NCI-H345 treated with DMSO at 0.1 percent for 48 hours (cell line): ENCODE results near the gene FGD3.

ENCODE experiments used
- DNase-seq: peaks from one replicate; lab custom pipeline; 2025; ENCODE audit not compliant: unreplicated experiment; lab: John Stamatoyannopoulos, UW

The FGD3 gene

GRCh38 chr9:93050231-93050630 lies 102.9 kb downstream of the FGD3 start:
- DNase-seq, result no peak

DNA sequence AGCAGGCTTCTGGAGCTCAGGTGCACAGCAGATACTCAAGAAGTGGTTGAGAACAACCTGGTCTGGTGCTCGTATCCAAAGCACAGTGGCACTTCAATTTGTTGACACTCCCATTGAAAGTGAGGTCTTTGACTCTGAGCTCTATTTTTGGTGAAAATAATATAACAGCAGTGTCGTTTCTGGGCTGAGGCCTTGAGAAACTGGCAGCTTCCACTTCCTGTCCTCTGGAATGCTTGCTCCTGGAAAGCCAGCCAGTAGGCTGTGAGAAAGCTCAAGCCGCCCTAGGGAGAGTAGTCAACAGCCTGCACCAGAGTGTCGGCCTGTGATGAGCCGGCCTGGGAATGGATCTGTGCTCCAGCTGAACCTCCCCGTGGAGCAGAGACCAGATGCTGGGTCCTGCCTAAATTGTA lies 104.4 kb downstream of the FGD3 start:
- DNase-seq, result no peak

DNA sequence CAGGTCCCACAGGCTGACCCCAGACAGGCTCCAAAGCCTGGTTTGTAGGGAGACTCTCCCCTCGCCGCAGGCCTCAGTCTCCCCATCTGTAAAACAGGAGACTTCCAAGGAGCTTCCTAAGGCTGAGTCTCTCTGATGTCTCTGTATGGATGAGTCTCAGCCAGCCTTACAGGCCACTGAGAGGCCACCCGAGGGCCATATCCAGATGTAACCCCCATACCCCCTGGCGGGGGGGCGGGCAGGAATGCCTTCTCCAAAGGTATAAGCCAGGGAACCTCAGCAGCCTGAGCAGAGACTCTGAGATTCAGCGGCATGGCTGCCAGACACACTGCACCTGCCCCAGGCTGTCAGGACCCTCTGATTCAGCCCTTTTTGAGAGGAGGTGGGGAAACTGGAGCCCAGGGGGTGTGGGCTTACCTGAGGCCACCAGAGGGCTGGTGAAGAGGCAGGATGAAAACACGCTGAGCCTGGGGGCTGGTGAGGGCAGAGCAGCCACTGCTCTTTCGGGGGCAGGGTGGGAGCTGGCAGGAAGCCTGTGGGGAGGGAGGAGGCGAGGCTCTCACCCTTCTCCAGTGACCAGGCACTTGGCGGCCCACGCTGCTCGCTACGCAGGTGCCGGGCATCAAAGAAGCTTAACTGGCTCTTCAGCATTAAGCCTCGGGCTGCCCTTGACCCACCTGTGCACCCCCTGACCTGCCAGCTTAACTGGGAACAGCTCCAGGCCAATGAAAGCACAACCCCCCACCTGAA lies 105.6 kb downstream of the FGD3 start:
- no peak for DNase-seq

GRCh38 chr9:93053781-93054331 lies 106.5 kb downstream of the FGD3 start:
- DNase-seq, result no peak

DNA sequence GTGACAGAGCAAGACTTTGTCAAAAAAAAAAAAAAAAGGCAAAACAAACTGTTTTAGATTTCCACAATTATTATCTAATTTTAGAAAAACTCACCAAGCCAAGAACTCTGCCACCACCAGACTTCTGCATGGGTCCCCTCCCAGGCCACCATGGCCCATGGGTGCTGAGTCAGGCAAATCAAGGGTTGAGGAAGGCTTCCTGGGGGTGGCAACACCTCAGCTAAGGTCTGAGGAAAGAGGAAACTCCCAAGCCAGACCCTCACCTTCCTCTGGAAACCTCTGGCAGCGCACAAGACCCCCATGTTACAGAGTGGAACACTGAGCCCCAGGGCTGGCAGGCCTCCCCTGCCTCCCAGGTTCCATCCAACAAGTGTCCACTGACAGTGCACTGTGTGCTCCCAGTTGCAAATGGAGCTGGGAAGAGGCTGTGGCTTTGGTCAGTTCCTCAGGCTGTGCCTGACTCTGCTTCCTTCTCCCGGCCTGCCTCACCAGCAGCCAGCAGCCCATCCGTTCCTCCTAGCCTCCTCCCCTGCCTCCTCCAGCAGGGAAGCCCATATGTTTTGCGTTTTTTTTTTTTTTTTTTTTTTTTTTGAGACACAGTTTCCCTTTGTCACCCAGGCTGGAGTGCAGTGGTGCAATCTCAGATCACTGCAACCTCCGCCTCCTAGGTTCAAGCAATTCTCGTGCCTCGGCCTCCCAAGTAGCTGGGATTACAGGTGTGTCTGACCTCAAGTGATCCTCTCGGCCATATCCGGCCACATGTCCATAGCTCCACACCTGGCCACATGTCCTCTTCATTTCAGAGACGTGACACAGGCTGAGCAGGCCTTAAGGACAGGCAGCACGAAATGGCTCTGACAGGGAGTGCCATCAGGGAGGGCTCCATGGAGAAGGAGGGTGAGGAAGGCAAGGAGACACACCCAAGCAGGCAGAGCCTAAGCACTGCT lies 107.7 kb downstream of the FGD3 start:
- DNase-seq, result no peak

DNA sequence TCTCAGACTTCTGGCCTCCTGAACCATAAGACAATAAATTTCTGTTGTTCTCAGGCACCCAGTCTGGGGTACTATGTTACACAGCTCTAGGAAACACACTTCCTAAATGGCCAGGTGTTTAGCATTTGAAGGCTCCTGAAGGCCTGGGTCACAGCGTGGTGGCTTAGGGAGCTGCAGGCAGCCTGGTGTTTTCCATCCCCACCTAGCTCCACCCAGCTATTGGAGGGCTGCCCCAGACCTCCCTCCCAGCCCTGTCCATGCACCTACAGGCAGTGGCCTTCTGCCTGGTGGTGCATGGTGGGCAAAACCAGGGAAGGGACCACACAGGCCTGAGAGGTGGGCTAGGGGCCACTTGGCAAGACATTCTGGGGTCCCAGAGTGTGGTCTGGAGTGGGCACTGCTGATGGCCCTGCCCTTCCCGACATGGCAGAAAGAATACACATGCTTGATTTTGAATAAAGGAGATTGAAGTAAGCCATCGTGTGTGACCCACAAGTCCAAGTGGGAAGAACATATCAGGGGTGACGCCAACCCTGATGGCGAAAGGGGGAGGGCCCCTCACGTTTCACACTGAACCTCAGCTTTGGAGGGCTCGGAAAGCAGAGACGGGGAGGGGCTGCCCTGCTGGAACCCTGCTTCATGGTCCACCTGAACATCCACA lies 109.8 kb downstream of the FGD3 start:
- no peak for DNase-seq

DNA sequence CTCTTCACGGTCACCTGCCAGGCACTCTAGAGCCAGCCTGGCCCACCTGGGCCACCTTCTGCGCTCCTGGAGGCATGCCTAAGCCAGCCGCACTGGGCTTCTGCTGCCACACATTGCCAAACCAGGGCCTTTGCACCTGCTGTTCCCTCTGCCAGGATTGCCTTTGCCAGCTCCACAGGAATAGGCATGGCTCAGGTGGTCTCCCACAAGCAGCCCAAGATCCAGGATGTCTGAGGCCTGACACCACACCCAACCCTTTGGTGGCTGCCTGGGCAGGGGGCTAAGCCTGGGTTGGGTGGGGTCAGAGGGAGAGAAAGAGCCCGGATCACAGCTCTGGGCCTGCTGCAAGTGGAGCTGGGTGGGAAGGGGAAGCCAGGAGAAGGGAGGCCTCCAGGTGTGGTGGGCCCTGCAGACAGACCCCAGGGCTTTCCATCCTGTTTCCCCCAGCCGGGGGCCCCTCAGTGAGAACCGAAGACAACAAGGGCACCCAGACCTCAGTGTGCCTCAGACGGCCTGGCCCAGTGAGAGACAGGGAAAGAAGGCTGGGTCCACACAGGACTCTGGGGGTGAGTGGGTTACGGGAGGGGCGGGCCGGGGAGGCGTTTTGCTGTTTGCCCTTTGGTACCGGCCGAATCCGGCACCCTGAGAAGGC lies 110.5 kb downstream of the FGD3 start:
- DNase-seq, result no peak

GRCh38 chr9:93058355-93059010 lies 111.2 kb downstream of the FGD3 start, which contains the start of gene SUSD3:
Gene SUSD3, plus strand, starts transcription at chr9:93058701. Its CDS starts 42 bp downstream, at chr9:93058743.
- no peak for DNase-seq

GRCh38 chr9:93059011-93059714 lies 111.8 kb downstream of the FGD3 start:
- no peak for DNase-seq

GRCh38 chr9:93059715-93060578 lies 112.6 kb downstream of the FGD3 start:
- DNase-seq, result no peak

DNA sequence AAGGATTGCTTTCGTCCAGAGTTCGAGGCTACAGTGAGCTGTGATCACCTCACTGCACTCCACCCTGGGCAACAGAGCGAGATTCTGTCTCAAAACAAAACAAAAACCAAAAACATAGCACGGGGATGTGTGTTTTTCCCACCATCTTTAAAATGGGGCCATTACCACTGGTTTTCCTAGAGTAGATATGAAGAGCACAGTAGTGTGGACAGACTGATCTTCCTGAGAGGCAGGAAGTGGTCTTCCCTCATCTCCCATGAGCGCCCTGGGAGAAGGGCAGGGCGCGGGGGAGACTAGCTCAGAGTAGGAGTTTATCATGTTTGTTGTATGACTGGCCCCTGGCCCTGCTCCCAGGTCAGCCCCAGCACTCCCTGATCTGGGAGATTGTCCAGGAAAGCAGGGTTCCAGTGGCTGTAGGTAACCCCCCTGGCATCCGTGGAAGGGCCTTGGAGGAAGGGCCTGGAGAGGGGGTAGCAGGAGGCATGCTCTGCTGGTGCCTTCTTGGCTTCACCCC lies 113.5 kb downstream of the FGD3 start:
- no peak for DNase-seq

DNA sequence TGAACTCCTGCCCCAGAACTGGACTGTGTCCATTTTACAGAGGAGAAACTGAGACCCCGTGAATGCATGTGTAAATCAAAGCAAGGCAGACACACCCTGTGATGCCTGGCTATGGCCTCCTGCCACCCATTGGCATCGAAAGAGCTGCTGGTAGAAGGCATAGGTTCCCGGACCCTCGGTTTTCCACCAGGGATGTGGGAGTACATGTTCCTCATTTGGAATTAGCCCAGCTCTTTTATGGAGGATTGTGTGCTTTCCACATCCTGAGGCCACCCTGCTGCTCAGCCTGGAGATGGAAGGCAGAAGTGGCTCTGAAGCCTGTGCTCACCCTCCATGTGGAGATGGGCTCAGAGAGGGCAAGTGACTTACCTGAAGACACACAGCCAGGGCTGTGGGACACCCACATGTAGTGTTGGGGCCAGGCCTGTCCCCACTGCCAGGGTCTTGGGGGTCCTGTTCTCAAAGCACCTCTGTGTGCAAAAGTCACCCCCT lies 114.0 kb downstream of the FGD3 start:
- DNase-seq, result no peak

DNA sequence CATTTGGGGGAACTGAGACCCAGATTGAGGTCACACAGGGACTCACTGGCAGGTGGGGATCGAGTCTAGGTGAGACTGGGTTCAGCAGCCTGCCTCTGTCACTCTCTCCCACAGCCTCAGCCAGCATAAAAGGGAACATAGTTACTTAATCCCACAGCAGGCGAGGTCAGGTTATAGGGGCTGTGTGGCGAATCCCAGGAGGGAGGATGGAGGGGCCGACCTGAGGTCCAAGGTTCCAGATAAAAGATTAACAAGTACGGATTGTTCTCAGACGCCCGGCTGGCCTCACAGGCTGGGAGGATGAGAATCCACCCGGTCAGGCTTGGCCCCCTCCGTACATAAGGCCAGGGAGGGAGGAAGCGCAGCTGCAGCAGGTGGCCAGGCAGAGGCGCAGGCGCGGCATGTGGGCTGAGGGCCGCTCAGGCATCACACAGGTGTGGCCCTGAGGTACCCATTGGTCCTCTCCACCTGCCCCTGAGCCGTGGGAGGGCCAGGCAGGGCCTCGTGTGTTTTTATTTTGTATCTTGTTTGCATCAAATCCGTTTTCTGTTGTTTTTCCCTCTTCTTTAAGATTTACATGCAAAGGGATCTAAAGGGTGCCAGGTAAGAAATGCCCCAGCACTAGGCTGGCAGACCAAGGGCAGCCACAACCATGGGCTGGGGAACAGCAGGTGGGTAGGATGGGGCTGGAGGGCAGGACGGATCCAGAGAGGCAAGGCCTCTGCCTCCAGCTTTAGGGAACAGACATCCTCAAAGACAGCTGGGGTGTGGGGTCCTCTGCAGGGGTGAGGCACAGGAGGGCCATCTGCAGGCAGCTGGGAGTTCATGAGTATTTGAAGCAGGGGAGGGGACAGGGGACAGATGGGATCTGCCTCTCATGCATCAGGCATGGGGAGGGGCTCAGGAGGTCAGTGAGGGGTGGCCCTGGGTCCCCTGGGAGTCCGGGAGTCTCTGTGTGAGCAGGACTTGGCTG lies 114.8 kb downstream of the FGD3 start:
- DNase-seq, result no peak

DNA sequence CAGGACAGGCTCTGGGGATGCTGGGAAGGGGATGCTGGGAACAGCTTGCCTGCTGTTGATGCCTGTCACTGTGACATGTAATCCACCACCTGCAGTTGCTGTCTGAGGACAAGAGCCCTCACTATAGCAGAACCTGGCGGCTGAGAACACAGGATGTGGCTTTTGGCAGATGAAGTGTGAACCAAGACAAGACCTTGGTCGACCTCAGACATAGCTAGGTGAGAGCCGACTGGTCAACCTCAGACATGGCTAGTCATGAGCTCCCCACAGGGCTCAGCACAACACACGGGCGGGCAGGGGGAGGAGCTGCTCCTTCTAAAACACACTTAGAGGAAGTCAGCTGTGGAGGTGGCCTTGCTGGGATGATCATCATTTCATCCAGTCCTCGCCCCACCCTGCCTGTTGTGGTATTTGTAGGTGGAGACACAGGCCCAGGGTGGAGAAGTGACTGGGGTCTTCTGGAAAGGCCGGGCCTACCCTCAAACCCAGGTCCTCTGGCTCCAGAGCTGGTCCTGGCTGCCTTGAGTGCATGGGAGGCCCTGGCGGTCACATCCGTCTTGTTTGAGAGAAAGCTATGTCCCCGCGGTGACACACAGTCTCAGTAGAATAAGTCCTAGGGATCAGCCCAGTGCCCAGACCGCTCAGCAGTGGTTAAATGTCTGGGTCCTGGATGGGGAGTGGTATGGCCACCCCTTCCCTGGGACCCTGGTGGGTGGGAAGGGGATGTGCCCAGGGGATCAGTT lies 117.2 kb downstream of the FGD3 start:
- no peak for DNase-seq

GRCh38 chr9:93065135-93065720 lies 117.9 kb downstream of the FGD3 start:
- no peak for DNase-seq
